Neural cell (in vitro differentiated cells): ENCODE results near the gene THAP4. TPM values are rescaled to one million over a fixed set of nuclear protein-coding genes. Genes with fewer than 3 reads are reported as not detected.
"Not testable (repeated sequence)": the region's sequence is repeated elsewhere in the genome, so short reads cannot be mapped to it uniquely, and the experiment has no call there.

Experiments used
- H2AFZ ChIP-seq: fragments of 200-600, 300-800 bp; sonication (generic), shearing (Covaris generic); 2 replicates; pipeline ENCODE4 v1.6.0; 2014; ENCODE audit warnings: low read depth, mild to moderate bottlenecking, antibody characterized with exemption, low read length, moderate library complexity
- H3F3A ChIP-seq: fragments of 200-600 bp; shearing (Covaris generic); 2 replicates; pipeline ENCODE4 v1.6.1; 2016; ENCODE audit warnings: mild to moderate bottlenecking, moderate library complexity, mixed read lengths, antibody characterized with exemption, low read length; ENCODE audit not compliant: insufficient read depth, poor library complexity, severe bottlenecking
- H3K27ac ChIP-seq: fragments of 200-600, 300-800 bp; sonication (generic), shearing (Covaris generic); 2 replicates; pipeline ENCODE4 v1.5.1; 2014; ENCODE audit warnings: mild to moderate bottlenecking, low read length, moderate library complexity
- H3K27me3 ChIP-seq: fragments of 300-800, 200-600 bp; sonication (generic), shearing (Covaris generic); 2 replicates; pipeline ENCODE4 v1.6.0; 2014; ENCODE audit warnings: mild to moderate bottlenecking, low read depth, low read length, moderate library complexity; ENCODE audit not compliant: insufficient read depth
- H3K36me3 ChIP-seq: fragments of 300-800, 200-600 bp; sonication (generic), shearing (Covaris generic); 2 replicates; pipeline ENCODE4 v1.5.1; 2014; ENCODE audit warnings: mild to moderate bottlenecking, antibody characterized with exemption, low read length, moderate library complexity; ENCODE audit not compliant: insufficient read depth
- H3K4me2 ChIP-seq: fragments of 300-800, 200-600 bp; sonication (generic), shearing (Covaris generic); 2 replicates; pipeline ENCODE4 v1.6.0; 2014; ENCODE audit warnings: mild to moderate bottlenecking, low read length
- H3K4me3 ChIP-seq: fragments of 300-800, 200-600 bp; sonication (generic), shearing (Covaris generic); 2 replicates; pipeline ENCODE4 v1.5.1; 2014; ENCODE audit warnings: mild to moderate bottlenecking, low read length, moderate library complexity
- H3K79me2 ChIP-seq: fragments of 200-600 bp; shearing (Covaris generic); replicated peaks from 2 replicates; pipeline ENCODE4 v1.6.0; 2014; ENCODE audit warnings: mild to moderate bottlenecking, low read length, moderate library complexity; ENCODE audit not compliant: insufficient read depth
- H3K9ac ChIP-seq: fragments of 300-800, 200-600 bp; sonication (generic), shearing (Covaris generic); 2 replicates; pipeline ENCODE4 v1.6.1; 2016; ENCODE audit warnings: mild to moderate bottlenecking, low read length, mixed read lengths
- H3K9me2 ChIP-seq: fragments of 200-600 bp; shearing (Covaris generic); 2 replicates; pipeline ENCODE4 v1.6.1; 2016; ENCODE audit warnings: mild to moderate bottlenecking, low read length, mixed read lengths; ENCODE audit not compliant: insufficient read depth
- H3K9me3 ChIP-seq: fragments of 200-600, 300-800 bp; sonication (generic), shearing (Covaris generic); 2 replicates; pipeline ENCODE4 v1.6.1; 2016; ENCODE audit warnings: mild to moderate bottlenecking, mixed run types, low read length, moderate library complexity, mixed read lengths
- H4K20me1 ChIP-seq: fragments of 200-600 bp; shearing (Covaris generic); 2 replicates; pipeline ENCODE4 v1.6.1; 2016; ENCODE audit warnings: mild to moderate bottlenecking, mixed run types; ENCODE audit not compliant: insufficient read depth
- EP300 ChIP-seq: fragments of 450-650 bp; conservative IDR thresholded peaks from 2 replicates; pipeline ENCODE4 v1.6.1; 2014; ENCODE audit warnings: antibody characterized with exemption, mild to moderate bottlenecking, moderate library complexity; ENCODE audit not compliant: poor library complexity, severe bottlenecking
- EZH2 ChIP-seq: fragments of 200-600, 300-800 bp; shearing (Covaris generic), sonication (generic); IDR thresholded peaks from 2 replicates; pipeline ENCODE4 v1.6.1; 2014; ENCODE audit warnings: antibody characterized with exemption, low read length, borderline replicate concordance, mild to moderate bottlenecking; ENCODE audit not compliant: insufficient read depth, poor library complexity, severe bottlenecking
- MXI1 ChIP-seq: fragments of 450-650 bp; conservative IDR thresholded peaks from 2 replicates; pipeline ENCODE4 v1.6.1; 2014; ENCODE audit warnings: antibody characterized with exemption, mild to moderate bottlenecking; ENCODE audit not compliant: poor library complexity, severe bottlenecking
- POLR2AphosphoS5 ChIP-seq: IDR thresholded peaks from 2 replicates; pipeline ENCODE4 v1.6.1; 2012
- RAD21 ChIP-seq: fragments of 450-650 bp; conservative IDR thresholded peaks from 2 replicates; pipeline ENCODE4 v1.6.1; 2014; ENCODE audit warnings: antibody characterized with exemption, mild to moderate bottlenecking, moderate library complexity
- REST ChIP-seq: IDR thresholded peaks from 2 replicates; pipeline ENCODE4 v1.6.1; 2012; ENCODE audit warnings: borderline replicate concordance
- SMC3 ChIP-seq: fragments of 450-650 bp; conservative IDR thresholded peaks from 2 replicates; pipeline ENCODE4 v1.6.1; 2014; ENCODE audit warnings: antibody characterized with exemption, mild to moderate bottlenecking, moderate library complexity; ENCODE audit not compliant: poor library complexity
- TAF1 ChIP-seq: IDR thresholded peaks from 2 replicates; pipeline ENCODE4 v1.6.1; 2012; ENCODE audit warnings: low read depth
- polyA plus RNA-seq: library from polyadenylated mRNA; depleted of rRNA; stranded (reverse); fragments of >200 nt; gene quantifications from 2 replicates; pipeline ENCODE4 v1.2.3, GENCODE V29; 2014
- TF ChIP-seq, protein P1 (sequence below): fragments of 450-650 bp; IDR thresholded peaks from 2 replicates; pipeline ENCODE4 v1.5.1; 2014; ENCODE audit warnings: antibody characterized with exemption, mild to moderate bottlenecking, moderate library complexity; ENCODE audit not compliant: poor library complexity, severe bottlenecking

Gene THAP4
- polyA plus RNA-seq, 1 donor from 2014 or later, result 30.8 TPM

GRCh38 chr2:241575624-241576292 is 61.2 kb downstream of the THAP4 start:
- no peaks in the 10 kb centered on the region for H3K27me3 ChIP-seq
- H3K4me2 ChIP-seq, result no peak overlapping the region
- no peak overlapping the region for H3K9ac ChIP-seq

DNA sequence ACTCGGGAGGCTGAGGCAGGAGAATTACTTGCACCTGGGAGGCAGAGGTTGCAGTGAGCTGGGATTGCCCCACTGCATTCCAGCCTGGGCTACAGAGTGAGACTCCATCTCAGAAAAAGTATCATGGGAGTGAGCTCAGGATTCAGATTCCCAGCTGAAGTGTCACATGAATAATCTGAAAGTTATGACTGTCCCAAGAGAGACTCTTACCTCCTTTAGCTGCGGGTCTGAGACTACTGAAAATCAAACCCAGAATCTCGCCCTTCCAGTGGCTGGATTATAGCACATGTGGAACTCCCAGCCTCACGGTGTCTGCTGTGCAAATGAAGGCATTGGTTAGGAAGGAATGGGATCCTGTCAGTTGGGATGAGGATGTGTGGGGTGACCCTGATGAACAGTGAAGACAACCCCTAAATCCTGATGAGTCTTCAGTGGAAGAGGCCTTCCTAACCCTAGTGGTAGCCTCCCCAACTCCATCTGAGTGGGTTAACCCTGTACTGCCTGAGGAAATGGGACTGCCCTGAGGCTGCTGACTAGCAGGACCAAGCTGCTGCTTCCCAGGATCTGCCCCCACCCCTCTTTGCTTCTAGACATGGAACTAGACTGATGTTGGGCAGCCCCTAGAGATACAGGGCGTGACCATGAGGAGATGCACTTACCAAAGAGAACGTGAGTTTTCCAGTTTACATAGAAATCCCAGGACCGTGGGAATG is 61.9 kb downstream of the THAP4 start:
- TF ChIP-seq EP300 (no peak), POLR2AphosphoS5 (no peak)

More at GRCh38 chr2:241575624-241576292, 61.2 kb downstream of the THAP4 start:
- Histone ChIP-seq H3K9me3 (peaks cover 8% of the 10 kb centered on the region), H3K9me2 (no peaks in the 10 kb centered on the region), H3K27ac (no peak overlapping the region), H3F3A (no peaks in the 10 kb centered on the region), H3K79me2 (no peaks in the 10 kb centered on the region), H3K36me3 (no peaks in the 10 kb centered on the region), H3K4me3 (no peak overlapping the region), H4K20me1 (no peaks in the 10 kb centered on the region), H2AFZ (no peak overlapping the region)
- TF ChIP-seq TAF1 (no peak), EZH2 (no peak), REST (no peak)

DNA sequence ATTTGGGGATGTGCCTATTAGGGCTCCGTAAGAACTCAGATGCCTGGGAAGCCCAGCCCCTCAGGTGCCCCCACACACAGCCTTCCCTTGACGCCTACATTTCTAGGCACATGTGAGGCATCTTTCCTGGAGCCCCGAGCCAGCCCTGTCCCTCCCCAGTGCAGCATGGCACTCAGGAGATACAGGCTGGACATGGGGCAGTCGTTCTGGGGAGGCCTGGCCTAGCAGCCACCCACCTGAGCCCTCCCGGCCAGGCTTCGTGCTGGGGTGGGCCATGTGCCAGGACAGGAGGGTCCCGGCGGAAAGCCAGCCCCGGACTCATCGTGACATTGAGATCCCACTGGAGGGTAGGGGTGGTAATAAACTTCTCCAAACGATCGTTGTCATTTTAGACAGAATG is 63.2 kb downstream of the THAP4 start:
- Histone ChIP-seq H3K9me3 (no peaks in the 10 kb centered on the region), H3K27me3 (peaks cover 6% of the 10 kb centered on the region), H3K4me2 (no peak overlapping the region), H3K79me2 (no peaks in the 10 kb centered on the region), H3K9ac (no peak overlapping the region), H3K9me2 (no peaks in the 10 kb centered on the region), H3K4me3 (no peak overlapping the region), H4K20me1 (no peaks in the 10 kb centered on the region), H3K36me3 (no peaks in the 10 kb centered on the region), H3K27ac (no peak overlapping the region), H2AFZ (no peak overlapping the region), H3F3A (no peaks in the 10 kb centered on the region)
- TF ChIP-seq MXI1 (no peak), SMC3 (no peak), RAD21 (no peak)
- TF ChIP-seq, protein P1, sequence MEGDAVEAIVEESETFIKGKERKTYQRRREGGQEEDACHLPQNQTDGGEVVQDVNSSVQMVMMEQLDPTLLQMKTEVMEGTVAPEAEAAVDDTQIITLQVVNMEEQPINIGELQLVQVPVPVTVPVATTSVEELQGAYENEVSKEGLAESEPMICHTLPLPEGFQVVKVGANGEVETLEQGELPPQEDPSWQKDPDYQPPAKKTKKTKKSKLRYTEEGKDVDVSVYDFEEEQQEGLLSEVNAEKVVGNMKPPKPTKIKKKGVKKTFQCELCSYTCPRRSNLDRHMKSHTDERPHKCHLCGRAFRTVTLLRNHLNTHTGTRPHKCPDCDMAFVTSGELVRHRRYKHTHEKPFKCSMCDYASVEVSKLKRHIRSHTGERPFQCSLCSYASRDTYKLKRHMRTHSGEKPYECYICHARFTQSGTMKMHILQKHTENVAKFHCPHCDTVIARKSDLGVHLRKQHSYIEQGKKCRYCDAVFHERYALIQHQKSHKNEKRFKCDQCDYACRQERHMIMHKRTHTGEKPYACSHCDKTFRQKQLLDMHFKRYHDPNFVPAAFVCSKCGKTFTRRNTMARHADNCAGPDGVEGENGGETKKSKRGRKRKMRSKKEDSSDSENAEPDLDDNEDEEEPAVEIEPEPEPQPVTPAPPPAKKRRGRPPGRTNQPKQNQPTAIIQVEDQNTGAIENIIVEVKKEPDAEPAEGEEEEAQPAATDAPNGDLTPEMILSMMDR, result no peak

More for the DNA sequence above, 61.9 kb downstream of the THAP4 start:
- Histone ChIP-seq H3K27me3 (peaks cover under 1% of the 10 kb centered on the region), H2AFZ (no peak overlapping the region), H3K4me2 (no peak overlapping the region), H3K9me2 (no peaks in the 10 kb centered on the region), H4K20me1 (no peaks in the 10 kb centered on the region), H3K9me3 (peaks cover 6% of the 10 kb centered on the region), H3K36me3 (no peaks in the 10 kb centered on the region), H3K9ac (no peak overlapping the region), H3K79me2 (no peaks in the 10 kb centered on the region), H3K4me3 (no peak overlapping the region), H3F3A (no peaks in the 10 kb centered on the region), H3K27ac (no peak overlapping the region)

DNA sequence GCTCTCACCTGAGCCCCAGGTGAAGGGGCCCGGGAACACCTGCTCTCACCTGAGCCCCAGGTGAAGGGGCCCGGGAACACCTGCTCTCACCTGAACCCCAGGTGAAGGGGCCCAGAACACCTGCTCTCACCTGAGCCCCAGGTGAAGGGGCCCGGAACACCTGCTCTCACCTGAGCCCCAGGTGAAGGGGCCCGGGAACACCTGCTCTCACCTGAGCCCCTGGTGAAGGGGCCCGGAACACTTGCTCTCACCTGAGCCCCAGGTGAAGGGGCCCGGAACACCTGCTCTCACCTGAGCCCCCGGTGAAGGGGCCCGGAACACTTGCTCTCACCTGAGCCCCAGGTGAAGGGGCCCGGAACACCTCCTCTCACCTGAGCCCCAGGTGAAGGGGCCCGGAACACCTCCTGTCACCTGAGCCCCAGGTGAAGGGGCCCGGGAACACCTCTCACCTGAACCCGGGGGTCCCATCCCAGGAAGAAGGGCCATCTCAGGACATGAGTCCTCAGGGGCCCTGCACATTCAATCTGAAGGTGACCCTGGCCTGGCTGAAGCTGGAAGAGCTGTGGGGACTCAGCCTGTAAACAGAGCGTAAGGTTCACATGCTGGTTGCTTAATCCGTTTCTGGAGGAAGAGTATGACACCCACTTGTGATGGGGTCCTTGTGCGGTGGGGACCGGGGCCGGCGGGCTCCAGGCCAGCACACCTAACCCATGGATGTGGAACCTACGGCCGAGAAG is 63.9 kb downstream of the THAP4 start:
- not testable (repeated sequence) for H3F3A ChIP-seq, H2AFZ ChIP-seq, H3K27ac ChIP-seq, H3K27me3 ChIP-seq, H3K4me3 ChIP-seq, H3K4me2 ChIP-seq, H3K9me2 ChIP-seq, H3K36me3 ChIP-seq, H4K20me1 ChIP-seq, H3K9me3 ChIP-seq, H3K9ac ChIP-seq, H3K79me2 ChIP-seq
